Fibroblast of villous mesenchyme (primary cell): ENCODE data around the gene NCAPD2. TPM values are rescaled to one million over a fixed set of nuclear protein-coding genes. Genes with fewer than 3 reads are reported as not detected.
A peak's percentile ranks its signal among the peaks of the same experiment; 100 is the strongest.

Source experiments
- DNase-seq: peaks from one replicate; pipeline ENCODE4 v3.0.0-alpha.2; 2010; ENCODE audit warnings: low read depth
- H3K4me3 ChIP-seq: 2 replicates; pipeline ENCODE4 v1.5.1; 2011; ENCODE audit warnings: low read depth, mild to moderate bottlenecking, low read length
- total RNA-seq: library from RNA; depleted of rRNA; stranded (reverse); fragments of >200 nt; gene quantifications from 2 replicates; pipeline ENCODE4 v1.2.3, GENCODE V29; 2012
- TF ChIP-seq, protein P1 (sequence below): IDR thresholded peaks from 2 replicates; pipeline ENCODE4 v1.5.1; 2012; ENCODE audit warnings: low read depth, mild to moderate bottlenecking, low read length; ENCODE audit not compliant: insufficient read depth

NCAPD2 gene
- total RNA-seq, 1 donor: 52.7 TPM

DNA sequence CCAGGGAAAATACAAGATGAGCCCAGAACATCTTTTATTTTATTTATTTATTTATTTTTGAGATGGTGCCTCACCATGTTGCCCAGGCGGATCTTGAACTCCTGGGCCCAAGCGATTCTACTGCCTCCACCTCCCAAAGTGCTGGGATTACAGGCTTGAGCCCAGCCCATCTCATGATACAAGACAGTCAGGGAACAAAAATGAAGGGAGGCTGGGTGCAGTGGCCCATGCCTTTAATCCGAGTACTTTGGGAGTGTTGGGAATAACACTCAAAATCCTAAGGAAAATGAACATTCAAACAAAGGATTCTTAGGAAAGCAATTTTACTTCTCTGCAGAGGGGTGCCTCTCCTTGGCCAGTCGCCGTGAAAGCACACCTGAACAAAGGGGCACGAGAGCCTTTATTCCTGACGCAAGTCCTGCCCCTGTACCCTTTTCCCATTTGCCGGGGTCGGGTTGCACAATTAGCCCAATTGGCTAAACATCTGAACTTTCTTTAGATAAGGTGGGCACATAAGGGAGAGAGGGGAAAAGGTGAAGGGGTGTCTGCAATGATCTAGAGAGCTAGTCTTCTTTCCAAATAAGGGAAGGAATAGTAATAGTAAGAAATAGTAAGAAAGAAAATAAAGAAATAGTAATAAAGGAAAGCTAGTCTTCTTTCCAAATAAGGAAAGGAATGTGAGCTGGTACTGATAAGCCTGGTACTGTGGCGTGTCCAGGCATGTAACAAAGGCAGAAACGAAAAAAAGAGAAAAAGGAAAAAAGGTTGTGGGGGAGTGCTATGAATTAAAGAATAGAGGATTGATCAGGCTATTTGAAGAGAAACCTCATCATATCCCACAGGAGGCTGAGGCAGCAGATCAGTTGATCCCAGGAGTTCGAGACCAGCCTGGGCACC is 13.4 kb downstream of the NCAPD2 start:
- TF ChIP-seq, protein P1, sequence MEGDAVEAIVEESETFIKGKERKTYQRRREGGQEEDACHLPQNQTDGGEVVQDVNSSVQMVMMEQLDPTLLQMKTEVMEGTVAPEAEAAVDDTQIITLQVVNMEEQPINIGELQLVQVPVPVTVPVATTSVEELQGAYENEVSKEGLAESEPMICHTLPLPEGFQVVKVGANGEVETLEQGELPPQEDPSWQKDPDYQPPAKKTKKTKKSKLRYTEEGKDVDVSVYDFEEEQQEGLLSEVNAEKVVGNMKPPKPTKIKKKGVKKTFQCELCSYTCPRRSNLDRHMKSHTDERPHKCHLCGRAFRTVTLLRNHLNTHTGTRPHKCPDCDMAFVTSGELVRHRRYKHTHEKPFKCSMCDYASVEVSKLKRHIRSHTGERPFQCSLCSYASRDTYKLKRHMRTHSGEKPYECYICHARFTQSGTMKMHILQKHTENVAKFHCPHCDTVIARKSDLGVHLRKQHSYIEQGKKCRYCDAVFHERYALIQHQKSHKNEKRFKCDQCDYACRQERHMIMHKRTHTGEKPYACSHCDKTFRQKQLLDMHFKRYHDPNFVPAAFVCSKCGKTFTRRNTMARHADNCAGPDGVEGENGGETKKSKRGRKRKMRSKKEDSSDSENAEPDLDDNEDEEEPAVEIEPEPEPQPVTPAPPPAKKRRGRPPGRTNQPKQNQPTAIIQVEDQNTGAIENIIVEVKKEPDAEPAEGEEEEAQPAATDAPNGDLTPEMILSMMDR: no peak
- DNase-seq: peak; percentile 27
- H3K4me3 ChIP-seq: no peak overlapping the region

DNA sequence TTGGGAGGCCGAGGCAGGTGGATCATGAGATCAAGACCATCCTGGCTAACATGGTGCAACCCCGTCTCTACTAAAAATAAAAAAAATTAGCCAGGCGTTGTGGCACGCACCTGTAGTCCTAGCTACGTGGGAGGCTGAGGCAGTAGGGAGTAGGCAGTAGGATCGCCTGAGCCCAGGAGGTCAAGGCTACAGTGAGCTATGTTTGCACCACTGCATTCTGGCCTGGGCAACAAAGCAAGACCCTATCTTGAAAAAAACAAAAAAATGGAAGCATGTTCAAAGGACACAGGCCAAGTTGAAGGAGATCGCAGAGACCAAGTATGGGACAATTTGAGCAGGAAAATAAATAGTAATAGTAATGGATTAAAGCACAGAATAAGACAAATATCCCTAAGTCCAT is 14.2 kb downstream of the NCAPD2 start:
- H3K4me3 ChIP-seq: no peak overlapping the region
- no peak for DNase-seq
- TF ChIP-seq, protein P1: no peak

DNA sequence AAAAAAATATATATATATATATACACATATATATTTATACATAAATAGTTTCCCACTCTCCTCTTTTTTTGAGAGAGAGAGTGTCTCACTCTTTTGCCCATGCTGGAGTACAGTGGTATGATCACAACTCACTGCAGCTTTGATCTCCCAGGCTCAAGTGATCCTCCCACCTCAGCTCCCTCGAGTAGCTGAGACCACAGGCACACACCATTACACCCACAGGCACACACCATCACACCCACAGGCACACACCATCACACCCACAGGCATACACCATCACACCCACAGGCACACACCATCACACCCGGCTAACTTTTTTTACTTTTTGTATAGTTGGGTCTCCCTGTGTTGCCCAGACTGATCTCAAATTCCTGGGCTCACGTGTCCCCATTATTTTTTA is 26.3 kb downstream of the NCAPD2 start:
- DNase-seq: no peak
- H3K4me3 ChIP-seq: no peak overlapping the region
- TF ChIP-seq, protein P1: no peak

DNA sequence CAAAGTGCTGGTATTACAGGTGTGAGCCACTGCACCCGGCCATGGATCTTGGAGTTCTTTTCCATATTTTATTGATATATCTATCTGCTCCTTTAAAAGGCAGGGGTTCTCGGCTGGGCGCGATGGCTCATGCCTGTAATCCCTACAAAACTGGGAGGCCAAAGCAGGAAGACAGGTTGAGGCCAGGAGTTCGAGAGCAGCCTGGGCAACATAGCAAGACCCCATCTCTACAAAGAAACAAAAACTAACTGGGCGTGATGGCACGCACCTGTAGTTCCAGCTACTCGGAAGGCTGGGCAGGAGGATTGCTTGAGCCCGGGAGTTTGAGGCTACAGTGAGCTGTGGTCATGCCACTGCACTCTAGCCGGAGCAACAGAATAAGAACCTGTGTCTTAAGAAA is 28.3 kb downstream of the NCAPD2 start:
- no peak overlapping the region for H3K4me3 ChIP-seq
- no peak for DNase-seq
- TF ChIP-seq, protein P1: no peak

DNA sequence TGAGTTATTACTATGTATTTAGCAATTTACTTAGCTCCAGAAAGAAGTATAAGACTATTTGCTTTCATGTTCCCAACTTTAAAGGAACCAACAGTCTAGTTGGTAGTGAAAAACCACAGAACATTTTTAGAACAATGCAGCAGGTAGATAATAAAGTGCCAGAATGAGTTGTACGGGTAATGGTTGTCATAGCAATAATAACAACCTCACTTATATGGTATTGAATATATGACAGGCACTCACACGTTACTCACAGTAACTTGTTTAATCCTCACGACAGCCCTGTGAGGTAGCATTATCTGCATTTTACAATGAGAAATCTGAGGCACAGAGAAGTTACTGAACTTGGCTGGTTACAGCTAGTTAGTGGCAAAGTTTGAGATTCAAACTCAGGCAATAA is 29.8 kb downstream of the NCAPD2 start:
- no peak overlapping the region for H3K4me3 ChIP-seq
- no peak for DNase-seq
- TF ChIP-seq, protein P1: no peak

DNA sequence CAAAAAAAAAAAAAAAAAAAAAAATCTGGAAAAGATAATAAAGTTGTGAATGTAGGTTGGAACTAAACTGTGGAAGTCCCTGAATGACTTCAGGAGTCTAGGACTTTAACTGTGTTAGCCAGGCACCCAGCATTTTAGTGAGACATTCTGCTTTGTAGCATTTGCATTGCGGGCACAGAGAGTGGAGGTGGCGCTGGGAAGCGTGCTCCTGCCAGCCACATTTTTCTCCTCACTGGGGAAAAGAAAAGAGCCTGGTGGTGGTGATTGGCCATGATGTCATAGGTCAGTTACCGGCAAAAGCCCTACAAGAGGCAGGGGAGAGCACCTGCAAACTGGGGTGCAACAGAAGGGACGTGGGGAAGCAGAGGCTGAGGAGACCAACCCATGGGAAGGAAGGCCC is 30.7 kb downstream of the NCAPD2 start:
- TF ChIP-seq, protein P1: no peak
- H3K4me3 ChIP-seq: no peak overlapping the region
- no peak for DNase-seq
